Heart left ventricle (tissue), 16 donors: ENCODE measurements around the gene FGF10. TPM values are rescaled to one million over a fixed set of nuclear protein-coding genes. Genes with fewer than 3 reads are reported as not detected.

Source experiments
- ATAC-seq, 4 donors: fragments of 200-7000 bp; cut with Tn5 transposase; one replicate each; pipeline ENCODE4 v1.9.1; 2020 to 2022; ENCODE audit warnings: moderate library complexity in 4 of 4, mild to moderate bottlenecking in 3 of 4, moderate number of reproducible peaks in 1 of 4
- DNase-seq, 5 donors: peaks; one replicate each; pipeline ENCODE4 v3.0.0-alpha.2; 2020
- H3K27ac ChIP-seq, 12 donors: fragments of 200-600 bp; sonication (generic) in 4 of 12; one replicate each; pipeline versions ENCODE4 v1.5.0 to v1.8.0; 2016 to 2022; ENCODE audit warnings: mild to moderate bottlenecking in 2 of 12
- H3K27me3 ChIP-seq, 9 donors: fragments of 200-600 bp; sonication (generic) in 2 of 9; one replicate each; pipeline versions ENCODE4 v1.5.1 to v1.8.0; 2016 to 2022; ENCODE audit warnings: mild to moderate bottlenecking in 3 of 9
- H3K36me3 ChIP-seq, 9 donors: fragments of 200-600 bp; sonication (generic) in 2 of 9; one replicate each; pipeline versions ENCODE4 v1.5.0 to v1.8.0; 2018 to 2022; ENCODE audit warnings: mild to moderate bottlenecking in 2 of 9
- H3K4me1 ChIP-seq, 12 donors: fragments of 200-600 bp; sonication (generic) in 4 of 12; one replicate each; pipeline versions ENCODE4 v1.5.0 to v1.8.0; 2016 to 2022; ENCODE audit warnings: mild to moderate bottlenecking in 3 of 12
- H3K4me3 ChIP-seq, 12 donors: fragments of 200-600 bp; sonication (generic) in 4 of 12; one replicate each; pipeline versions ENCODE4 v1.5.0 to v1.8.0; 2017 to 2022; ENCODE audit warnings: mild to moderate bottlenecking in 9 of 12, moderate library complexity in 4 of 12
- H3K9me3 ChIP-seq, 12 donors: fragments of 200-600 bp; sonication (generic) in 4 of 12; one replicate each; pipeline versions ENCODE4 v1.5.0 to v1.8.0; 2016 to 2022; ENCODE audit warnings: mild to moderate bottlenecking in 1 of 12
- CTCF ChIP-seq, 12 donors: fragments of 200-600 bp; sonication (generic) in 4 of 12; IDR thresholded peaks; one replicate each; pipeline versions ENCODE4 v1.5.0 to v1.8.0; 2018 to 2022; ENCODE audit warnings: antibody characterized with exemption in 12 of 12, mild to moderate bottlenecking in 5 of 12
- POLR2A ChIP-seq, 2 donors: fragments of 450-650 bp; IDR thresholded peaks; one replicate each; pipeline ENCODE4 v1.6.1; 2017; ENCODE audit warnings: antibody characterized with exemption in 2 of 2, mild to moderate bottlenecking in 2 of 2, moderate library complexity in 2 of 2
- WGBS, 4 donors: extraction: QIAGEN DNeasy Blood & Tissue Kit in 2 of 4; methylation state at CpG; one replicate each; pipeline versions ENCODE4 v1.1.5 to v1.1.7; 2013 to 2018; 5-methylcytosine and 5-hydroxymethylcytosine counted together
- intact Hi-C, 10 donors: fragments of 100-400 bp; cut with DNase I; formaldehyde crosslinking; loops; one replicate each; pipeline versions ENCODE4 v1.11.1 to v1.14.2; 2022
- polyA plus RNA-seq, 2 donors: library from polyadenylated mRNA; stranded (reverse); fragments of 200-250 nt; gene quantifications; one replicate each; pipeline ENCODE4 v1.2.3, GENCODE V29; 2013
- total RNA-seq, 9 donors: library from RNA; depleted of rRNA in 2 of 9; stranded (reverse); fragments of >200 nt in 2 of 9; fragmentation: NEBNext Ultra II Directional in 3 of 9; extraction: Animal tissue kit (Norgen Biotek cat#: 25700) in 3 of 9; gene quantifications; one replicate each; pipeline versions ENCODE4 v1.1.0 to v1.2.4, GENCODE V29; 2016 to 2023
- donor health status: ischemic (EF 13 %, LVEDD 7.1; RV severe dilation, severe dysfunction).
- donor health status: healthy with polysubstance abuse.
- donor health status: DM: no; HTN: yes; CAD: no.
- donor health status: DM: no; HTN: no; CAD: no.
- donor health status: ischemic (EF 25% LVEDD 6.9; RV normal size, moderate dysfunction).
- donor health status: ischemic (EF 25% LVEDD 5.7; RV mildly dilated, moderate dysfunction).
- donor health status: healthy.
- donor health status: DM: yes; HTN: yes; CAD: no.
- donor health status: ischemic (EF 35%, LVEDD 5.7; RV mildly dilated, moderate dysfunction).
- donor health status: nonischemic (EF 11% LVEDD 7.7; RV severe dilation, severe dysfunction).
- donor health status: DM: yes; HTN: yes; CAD: no.
- donor health status: PGD.
- donor health status: ischemic (EF 29% LVEDD 5.4; RV normal size, mild dysfunction).
- donor health status: nonischemic (EF 23%, LVEDD 6.1; RV moderate dilation, normal function).

Gene FGF10
- total and polyA plus RNA-seq, 11 donors = 0.15 to 2.6 (median 0.51) TPM; not detected in 1

GRCh38 chr5:44372028-44372427, 17.2 kb downstream of the FGF10 start:
- intact Hi-C loops = no loop called here
- 56 to 68% (median 64%) methylated on average over 4 of the region's 4 CpGs for WGBS, 4 donors
- TF ChIP-seq POLR2A (IDR thresholded peaks at IDR 0.05) (no peak), CTCF (IDR thresholded peaks at IDR 0.05) (no peak)
- ATAC-seq = no peak
- Histone ChIP-seq H3K27me3 (no peaks in the 10 kb centered on the region), H3K27ac (no peak overlapping the region), H3K4me3 (no peak overlapping the region), H3K36me3 (no peaks in the 10 kb centered on the region), H3K4me1 (no peaks in the 10 kb centered on the region), H3K9me3 (peaks cover 0 to 15% (median 0%) of the 10 kb centered on the region in 12 donors)
- DNase-seq = no peak

- intact Hi-C loops = no loop called here
- Histone ChIP-seq H3K36me3 (no peaks in the 10 kb centered on the region), H3K27me3 (no peaks in the 10 kb centered on the region), H3K27ac (no peak overlapping the region), H3K4me1 (no peaks in the 10 kb centered on the region), H3K4me3 (no peak overlapping the region), H3K9me3 (no peaks in the 10 kb centered on the region)
- WGBS, 4 donors = 88 to 91% (median 89%) methylated on average over 1 of the region's 1 CpG
- ATAC-seq = no peak
- no peak for DNase-seq
- TF ChIP-seq POLR2A (IDR thresholded peaks at IDR 0.05) (no peak), CTCF (IDR thresholded peaks at IDR 0.05) (no peak)
Measured at GRCh38 chr5:44367203-44367602, 22.0 kb downstream of the FGF10 start.

- Histone ChIP-seq H3K27me3 (no peaks in the 10 kb centered on the region), H3K9me3 (no peaks in the 10 kb centered on the region), H3K4me1 (no peaks in the 10 kb centered on the region), H3K27ac (no peak overlapping the region), H3K4me3 (no peak overlapping the region), H3K36me3 (no peaks in the 10 kb centered on the region)
- 41 to 48% (median 47%) methylated on average over 2 of the region's 2 CpGs for WGBS, 4 donors
- intact Hi-C loops = no loop called here
- ATAC-seq (no peak), DNase-seq (no peak)
- TF ChIP-seq CTCF (IDR thresholded peaks at IDR 0.05) (no peak), POLR2A (IDR thresholded peaks at IDR 0.05) (no peak)
Measured at GRCh38 chr5:44365345-44365744, 23.9 kb downstream of the FGF10 start.

GRCh38 chr5:44364097-44364496, 25.1 kb downstream of the FGF10 start:
- Histone ChIP-seq H3K36me3 (no peaks in the 10 kb centered on the region), H3K4me3 (no peak overlapping the region), H3K27ac (no peak overlapping the region), H3K9me3 (no peaks in the 10 kb centered on the region), H3K27me3 (no peaks in the 10 kb centered on the region), H3K4me1 (no peaks in the 10 kb centered on the region)
- TF ChIP-seq POLR2A (IDR thresholded peaks at IDR 0.05) (no peak), CTCF (IDR thresholded peaks at IDR 0.05) (no peak)
- ATAC-seq (no peak), DNase-seq (no peak)
- intact Hi-C loops = no loop called here
- WGBS, 4 donors = 85 to 93% (median 89%) methylated on average over 2 of the region's 2 CpGs
